ENCODE results near the gene KCNQ5.

Gene KCNQ5

DNA sequence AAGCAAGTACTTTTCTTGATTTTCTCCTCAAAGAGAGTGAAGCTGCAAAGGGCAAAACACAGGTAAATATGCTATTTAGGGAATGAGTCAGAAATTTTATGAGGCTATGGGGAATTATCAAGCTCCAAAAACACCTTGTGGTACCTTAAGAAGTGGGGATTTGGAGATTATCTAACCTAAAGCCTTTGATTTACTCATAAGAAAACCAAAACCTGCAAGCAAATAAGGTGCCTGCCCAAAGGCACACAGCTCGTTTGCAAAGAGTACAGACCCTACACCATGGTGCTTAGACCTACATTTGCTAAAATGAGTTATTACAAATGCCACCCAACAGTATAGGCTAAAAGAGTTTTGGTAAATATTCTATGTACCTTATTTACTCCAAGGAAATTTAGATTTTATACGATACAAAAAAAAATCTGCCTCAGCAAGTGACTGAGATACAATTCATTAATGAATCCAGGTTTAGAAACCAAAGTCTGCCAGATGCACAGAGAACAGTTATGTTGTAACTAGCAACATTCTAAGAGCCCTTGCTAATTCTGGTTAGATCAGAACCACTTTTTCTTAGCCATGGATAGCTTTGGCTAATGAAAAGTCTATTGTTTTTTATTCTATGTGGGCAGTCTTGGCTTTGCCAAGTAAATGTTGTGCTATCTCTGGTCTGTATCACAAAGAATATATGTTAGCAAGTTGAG, 501.9 kb downstream of the KCNQ5 start:
- no peak for DNase-seq (ENCODE audit: low read depth)

DNA sequence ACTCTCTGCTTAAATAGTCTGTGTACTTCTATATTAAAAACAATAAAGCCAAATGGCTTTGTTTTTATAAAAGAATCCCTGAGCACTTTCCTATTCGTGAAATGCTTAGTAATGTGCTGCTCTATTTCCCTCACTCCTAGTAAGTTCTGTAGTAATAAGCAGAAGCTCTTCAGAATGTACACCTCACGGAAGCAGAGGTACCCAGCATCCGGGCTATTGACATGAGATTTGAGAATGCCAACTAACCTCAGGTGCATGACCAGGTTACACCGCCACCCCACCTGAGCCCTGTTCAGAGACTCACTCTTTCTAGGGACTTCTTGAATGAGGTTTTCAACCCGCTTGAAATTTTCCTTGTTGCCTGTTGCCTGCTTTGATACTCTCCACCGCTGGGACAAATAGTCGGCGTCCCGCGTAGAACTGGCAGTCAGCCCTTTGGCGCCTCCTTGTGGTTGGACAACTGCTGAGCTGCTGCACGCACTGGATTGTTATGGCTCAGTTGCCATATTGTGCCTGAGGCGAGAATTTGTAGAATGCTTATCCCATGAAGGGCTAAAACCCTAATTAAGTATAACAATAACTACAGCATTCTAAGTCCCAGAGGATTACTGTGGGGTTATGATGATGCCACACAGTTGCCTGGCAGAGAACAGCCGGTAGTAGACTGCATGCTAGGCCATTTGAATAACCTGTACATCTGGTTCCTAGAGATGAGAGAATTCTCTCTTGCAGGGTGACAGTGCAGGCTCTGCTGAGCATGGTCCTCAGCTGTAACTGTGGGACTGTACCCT, 508.0 kb downstream of the KCNQ5 start:
- peak; percentile 19 for DNase-seq (ENCODE audit: low read depth)

DNA sequence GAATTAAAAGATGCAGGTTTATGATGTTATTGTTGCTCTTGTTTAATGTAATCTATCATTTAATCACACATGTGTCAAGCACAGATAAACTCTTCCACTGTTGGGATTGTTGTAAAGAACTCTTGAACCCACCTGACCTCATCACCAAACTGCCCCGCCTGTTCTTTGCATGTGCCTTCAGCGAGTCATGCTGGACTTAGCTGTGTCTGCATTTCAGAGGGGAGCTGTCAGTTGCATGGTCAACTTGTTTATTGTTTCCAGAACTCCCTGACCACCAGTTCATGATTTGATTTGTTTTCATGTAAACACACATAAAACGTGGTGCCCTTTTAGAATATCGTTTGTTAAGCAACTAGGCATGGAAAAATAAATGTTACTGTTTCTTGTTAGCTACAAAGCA, 509.8 kb downstream of the KCNQ5 start:
- DNase-seq (ENCODE audit: low read depth): no peak

DNA sequence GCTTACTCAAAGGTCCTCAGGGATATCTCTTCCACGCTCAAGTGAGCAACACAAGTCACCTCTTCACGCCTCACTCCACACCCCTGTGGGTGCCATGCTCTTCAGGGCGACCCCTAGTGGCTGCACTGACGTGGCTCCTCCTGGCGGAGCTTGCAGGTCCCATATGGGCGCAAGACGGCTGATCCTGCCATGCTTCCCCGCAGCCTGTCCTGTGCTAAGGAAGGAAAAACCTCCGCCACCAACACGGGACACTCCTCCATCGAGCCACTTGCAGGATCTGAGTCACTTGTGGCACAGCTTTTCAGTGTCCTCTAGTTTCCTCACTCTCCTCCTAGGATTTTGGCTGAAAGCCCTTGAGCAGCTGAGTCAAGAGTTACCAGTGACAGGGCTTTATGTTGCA, 512.7 kb downstream of the KCNQ5 start:
- no peak for DNase-seq (ENCODE audit: low read depth)

DNA sequence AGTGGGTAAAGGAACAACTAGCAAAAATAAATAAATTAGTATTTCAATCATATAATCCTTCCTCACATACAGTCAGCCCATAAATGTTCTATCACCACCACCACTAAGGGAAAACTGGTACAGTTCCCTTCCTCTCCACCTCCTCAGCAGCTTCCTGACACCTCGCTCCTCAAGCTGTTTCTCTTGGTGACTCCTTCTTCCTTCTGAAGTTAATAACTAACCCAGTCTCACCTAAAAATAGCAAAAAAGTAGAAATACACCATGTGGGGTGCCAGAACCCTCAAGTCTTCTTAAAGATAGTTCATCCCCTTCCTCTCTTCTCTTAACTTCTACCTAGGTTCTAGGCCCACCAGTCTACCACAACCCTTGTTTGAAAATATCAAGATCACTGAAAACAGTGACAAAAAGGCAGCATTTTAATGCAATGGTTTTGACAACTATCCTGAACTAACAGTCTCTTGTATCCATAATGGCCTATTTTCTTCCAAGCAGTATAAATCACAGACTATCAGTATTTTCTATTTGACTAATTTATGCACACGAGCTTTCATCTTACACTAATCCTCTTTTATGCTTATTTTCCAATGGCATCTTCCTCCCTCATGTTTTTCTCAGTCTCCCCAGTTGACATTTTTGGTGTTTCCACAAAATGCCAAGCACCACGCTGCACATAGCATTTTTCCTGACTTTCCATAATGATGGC, 518.0 kb downstream of the KCNQ5 start:
- no peak for DNase-seq (ENCODE audit: low read depth)

DNA sequence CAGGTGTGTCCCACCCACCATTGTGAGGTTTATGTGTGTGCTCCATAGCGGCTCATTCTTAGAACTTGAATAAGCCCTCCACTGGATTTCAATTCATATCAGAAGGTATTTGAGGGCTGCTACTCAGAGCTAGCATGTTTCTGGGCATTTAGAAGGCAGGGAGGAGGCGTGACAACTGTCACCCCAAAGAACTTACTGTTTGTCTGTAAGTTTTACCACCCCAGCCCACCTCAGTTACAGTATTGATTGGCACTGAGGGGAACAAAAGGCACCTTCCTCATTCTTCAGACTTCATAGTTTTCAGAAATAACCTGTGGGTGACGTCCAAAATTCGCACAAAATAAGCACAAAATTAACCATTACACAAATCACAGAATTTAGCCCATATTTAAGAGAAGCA, 521.7 kb downstream of the KCNQ5 start:
- DNase-seq (ENCODE audit: low read depth): no peak

DNA sequence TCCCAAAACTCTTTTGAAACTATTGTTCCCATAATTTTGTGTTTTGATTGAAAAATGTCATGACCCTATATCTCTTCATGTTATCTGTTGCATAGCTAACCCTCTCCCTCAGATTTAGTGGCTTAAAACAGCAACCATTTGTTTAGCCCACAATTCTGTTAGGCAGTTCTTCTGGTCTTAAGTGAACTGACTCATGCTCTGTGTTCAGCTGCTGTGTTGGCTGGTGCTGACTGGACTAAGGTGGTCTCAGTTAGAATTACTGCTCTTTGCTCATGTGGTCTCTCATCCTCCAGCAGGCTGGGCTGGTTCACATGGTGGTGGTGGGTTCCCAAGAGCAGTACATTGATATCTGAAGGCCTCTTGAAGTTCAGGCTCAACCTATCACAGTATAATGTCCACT, 522.7 kb downstream of the KCNQ5 start:
- no peak for DNase-seq (ENCODE audit: low read depth)

DNA sequence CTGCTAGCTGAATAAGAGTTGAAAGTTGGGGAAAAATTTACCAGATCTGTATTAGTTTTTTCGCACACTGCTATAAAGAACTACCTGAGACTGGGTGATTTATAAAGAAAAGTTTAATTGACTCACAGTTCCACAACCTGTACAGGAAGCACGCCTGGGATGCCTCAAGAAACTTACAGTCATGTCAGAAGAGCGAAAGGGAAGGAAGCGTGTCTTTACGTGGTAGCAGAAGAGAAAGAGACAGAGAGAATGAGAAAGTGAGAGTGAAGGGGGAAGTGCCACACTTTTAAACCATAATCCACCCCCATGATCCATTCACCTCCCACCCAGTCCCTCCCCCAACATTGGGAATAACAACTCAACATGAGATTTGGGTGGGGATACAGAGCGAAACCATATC, 523.8 kb downstream of the KCNQ5 start:
- DNase-seq (ENCODE audit: low read depth): no peak

DNA sequence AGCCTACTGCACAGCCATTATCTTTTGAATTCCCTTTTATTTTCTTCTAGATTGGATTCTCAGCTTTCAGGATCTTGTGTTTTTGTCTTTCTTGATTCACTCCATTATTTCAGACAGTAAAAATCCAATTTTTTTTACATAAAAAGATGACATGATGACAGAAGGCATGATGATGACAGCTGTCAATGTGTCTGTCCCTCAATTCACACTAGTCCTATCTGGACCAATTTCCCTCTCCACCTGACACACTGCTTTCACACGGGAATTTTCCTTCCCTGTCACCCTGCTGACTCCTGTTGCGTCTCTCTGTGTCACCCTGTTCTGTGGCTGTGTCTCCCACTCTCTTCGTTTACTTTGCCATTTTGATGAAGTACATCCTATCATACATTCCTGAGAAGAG, 529.9 kb downstream of the KCNQ5 start:
- DNase-seq (ENCODE audit: low read depth): no peak

DNA sequence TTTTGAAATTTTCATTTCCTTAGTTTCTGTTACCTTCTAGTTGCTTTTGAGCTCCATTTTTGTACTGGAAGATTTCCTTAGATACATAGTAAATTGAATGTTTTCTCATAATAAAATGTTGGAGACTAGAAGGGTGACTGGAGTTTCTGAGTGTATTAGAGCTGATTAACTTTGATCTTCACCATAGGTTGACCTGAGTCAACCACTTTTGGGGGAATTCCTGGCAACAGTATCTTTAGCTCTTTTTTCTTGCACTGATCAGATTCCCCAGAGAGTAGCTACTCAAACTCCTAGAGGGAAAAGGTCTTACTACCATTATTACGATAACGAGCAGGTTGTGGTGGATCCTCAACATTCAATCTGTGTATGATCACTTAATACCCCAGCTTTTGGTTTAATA, 530.7 kb downstream of the KCNQ5 start:
- DNase-seq (ENCODE audit: low read depth): no peak

DNA sequence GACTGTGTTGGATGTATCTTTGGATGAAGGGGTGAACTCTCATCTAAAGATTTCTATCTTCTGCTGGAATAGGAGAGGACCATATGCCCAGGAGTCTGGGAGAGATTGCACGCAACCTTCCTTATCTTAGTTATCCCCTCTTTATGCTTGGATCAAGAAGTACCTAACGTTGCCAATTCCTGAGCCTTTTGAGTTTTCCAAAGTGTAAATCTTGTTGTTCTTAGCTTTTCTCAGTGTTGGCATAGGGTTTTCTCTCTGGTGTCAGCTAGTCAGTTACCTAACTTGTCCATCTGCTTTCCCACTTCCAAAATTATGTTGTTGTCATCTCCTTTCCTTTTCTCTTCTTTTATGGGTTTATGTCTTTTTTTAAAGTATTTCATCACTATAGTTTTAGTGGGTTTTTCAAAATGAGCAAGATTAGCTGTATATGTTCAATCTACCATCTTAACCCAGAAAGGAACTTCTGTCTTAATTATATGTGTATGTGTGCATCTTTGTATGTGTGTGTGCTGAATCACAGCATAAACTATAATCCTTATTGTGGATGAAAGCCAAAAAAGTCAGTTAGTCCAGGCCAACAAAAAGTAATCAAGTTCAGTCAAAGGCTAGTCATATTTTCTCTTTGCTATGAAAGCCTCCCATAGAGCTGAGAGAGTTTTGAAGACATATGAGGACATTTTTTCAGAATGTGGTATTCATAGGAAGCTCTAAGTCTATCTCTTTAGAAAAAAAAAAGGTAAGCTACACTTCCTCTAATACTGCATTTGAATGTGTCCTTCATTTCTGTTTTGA, 531.3 kb downstream of the KCNQ5 start:
- DNase-seq (ENCODE audit: low read depth): no peak

DNA sequence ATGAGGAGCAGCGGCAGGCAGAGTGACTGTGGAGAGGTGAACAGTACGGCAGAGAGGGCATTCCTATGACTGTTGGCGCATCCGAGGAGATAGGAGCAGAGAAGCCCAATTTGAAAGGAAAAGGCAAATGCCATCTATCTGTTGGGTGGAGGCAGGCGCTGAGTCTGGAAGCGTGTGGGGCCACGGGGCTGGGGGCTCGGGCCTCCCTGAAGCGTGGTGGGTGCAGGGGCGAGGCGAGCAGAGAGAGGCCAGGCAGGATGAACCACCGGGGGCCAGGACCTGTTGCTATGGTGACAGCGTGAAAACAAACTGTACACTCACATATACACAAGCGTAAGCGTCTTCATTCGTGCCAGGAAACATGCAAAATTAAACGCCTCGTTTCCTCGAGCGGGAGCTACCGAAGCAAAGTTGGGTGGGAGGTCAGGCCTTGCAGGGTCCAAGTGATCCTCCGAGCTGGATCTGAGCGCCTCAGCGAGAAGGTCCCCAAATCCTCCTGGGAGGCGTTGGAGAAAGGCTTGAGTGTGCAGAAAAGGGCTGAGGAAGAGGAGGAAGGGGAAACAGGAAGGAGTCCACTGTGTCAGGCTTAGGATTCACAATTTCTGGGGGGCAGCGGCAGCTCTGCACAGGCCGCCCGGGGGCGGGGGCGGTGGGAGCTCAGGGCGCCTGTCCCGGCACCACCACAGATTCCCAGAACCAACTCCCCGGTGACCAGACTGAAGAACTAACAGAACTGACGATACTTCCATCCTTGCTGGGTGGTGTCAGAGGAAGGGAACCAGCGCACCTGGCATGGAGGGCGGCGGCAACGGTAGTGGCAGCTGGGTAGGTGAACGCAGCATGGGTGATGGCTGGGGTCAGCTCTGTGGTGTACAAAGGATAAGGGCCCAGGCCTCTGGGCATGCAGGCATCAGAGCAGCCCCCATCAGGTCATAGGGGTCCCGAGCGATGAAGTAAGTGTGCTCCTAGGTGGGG, 535.2 kb downstream of the KCNQ5 start:
- no peak for DNase-seq (ENCODE audit: low read depth)

DNA sequence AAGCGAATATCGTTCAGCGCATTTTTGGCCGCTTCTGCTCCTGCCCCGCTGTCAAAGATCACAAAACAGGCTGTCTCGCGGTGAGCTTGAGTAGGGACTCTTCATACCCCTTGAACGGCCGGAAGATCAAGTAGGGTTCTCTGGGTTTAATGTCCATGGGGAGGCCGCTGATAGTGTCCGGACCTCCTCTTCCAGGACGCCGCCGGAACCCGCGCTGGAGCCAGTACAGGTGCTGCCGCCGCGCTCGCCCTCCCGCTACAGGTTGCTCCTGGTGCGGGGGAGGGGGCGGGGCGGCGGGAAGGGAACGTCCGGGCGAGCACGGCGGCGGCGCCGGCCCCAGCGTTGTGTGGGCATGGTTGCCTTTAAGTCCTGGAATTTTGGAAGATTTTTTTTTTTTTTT, 536.0 kb downstream of the KCNQ5 start:
- no peak for DNase-seq (ENCODE audit: low read depth)

DNA sequence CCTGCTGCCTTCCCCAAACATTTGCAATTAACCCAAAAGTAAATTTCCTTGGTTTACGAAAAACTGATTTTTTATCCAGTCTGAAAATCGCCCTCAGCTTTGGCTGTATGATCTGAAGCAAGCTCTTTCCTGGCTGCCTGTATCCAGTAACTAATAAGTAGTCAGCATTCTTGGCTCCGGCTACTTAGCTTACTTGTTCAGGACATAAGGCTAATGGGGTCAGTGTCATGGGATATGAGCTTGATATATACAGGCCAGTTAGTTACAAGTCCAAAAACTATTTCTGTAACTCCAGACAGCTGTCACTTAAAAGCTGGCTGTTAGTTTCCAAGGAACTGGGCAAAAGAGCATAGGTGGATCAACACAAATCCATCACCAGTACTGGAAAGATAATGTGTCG, 547.2 kb downstream of the KCNQ5 start:
- no peak for DNase-seq (ENCODE audit: low read depth)

DNA sequence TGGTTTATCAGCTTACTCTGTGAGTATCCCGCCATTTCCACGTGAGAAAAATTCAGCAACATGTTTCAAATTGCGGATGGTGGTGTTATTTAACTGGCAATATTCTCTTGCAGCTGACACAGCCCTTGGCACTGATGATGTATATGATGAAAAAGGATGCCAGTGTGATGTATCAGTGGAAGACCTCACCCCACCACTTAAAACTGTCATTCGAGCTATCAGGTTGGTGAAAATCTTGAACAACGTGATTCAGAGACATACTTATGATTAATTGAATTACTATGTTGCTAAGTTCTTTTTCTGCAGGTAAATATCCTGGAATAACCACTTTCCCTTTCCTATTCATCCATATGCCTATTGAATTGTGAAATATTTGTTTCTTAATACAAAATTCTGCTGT, 547.8 kb downstream of the KCNQ5 start:
- DNase-seq (ENCODE audit: low read depth): no peak

DNA sequence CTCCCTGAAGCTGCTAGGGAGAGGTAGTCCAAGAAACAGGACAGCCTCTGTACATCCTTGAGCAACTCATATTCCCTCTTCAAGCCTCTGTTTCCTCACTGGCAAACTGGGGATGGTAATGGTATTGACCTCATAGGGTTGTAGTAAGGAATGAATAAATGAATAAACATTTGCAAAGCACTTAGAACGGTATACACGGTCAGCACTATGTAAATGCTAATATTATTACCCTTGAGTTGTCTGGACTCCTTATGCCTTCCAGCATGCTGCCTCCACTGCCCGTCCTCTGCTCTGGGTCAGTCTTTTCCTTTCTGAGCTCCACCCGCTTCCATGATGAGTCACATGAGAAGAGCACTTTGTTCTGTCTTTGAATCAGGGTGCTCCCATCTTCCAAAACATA, 552.8 kb downstream of the KCNQ5 start:
- no peak for DNase-seq (ENCODE audit: low read depth)

DNA sequence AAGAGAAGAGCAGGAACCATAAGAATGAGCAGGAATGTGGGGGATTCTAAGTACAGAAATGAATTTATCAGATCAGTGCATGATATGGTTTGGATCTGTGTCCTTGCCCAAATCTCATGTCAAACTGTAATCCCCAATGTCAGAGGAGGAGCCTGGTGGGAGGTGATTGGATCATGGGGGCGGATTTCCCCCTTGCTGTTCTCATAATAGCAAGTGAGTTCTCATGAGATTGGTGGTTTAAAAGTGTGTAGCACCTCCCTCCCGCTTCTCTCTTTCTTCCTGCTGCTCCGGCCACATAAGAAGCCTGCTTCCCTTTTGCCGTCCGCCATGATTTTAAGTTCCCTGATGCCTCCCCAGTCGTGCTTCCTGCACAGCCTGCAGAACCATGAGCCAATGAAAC, 554.2 kb downstream of the KCNQ5 start:
- no peak for DNase-seq (ENCODE audit: low read depth)

DNA sequence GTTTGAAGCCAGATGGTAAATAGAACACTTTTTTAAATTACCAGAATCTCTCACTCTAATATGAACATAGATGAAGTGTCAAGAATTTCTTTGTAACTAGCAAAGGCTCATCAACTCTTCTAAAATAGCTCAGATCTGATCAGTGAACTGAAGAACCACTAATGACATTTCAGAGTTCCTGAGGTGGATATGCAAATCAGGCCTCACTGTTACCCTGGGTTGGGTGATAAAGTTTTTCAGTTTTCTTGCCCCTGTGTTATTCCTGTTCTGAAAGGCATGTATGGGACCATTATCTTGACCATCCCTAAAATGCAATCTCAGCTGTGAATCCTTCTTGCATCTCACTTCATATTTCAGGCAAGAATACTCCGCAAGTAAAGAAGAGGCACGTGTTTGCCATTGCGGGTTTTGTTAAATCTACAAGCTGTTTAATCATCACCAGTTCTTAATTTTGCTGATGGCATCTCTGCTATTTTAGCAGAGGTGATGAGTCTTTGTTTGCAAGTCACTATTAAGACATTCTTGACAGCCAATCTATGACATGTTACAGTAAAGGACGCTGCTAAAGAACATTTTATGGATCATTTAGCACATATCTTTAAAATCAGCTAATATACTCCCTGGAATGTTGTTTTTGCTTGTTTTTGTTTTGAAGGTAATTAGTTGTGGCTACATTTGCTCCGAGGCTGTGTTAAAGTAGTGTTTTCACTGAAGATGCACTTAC, 555.5 kb downstream of the KCNQ5 start:
- no peak for DNase-seq (ENCODE audit: low read depth)

DNA sequence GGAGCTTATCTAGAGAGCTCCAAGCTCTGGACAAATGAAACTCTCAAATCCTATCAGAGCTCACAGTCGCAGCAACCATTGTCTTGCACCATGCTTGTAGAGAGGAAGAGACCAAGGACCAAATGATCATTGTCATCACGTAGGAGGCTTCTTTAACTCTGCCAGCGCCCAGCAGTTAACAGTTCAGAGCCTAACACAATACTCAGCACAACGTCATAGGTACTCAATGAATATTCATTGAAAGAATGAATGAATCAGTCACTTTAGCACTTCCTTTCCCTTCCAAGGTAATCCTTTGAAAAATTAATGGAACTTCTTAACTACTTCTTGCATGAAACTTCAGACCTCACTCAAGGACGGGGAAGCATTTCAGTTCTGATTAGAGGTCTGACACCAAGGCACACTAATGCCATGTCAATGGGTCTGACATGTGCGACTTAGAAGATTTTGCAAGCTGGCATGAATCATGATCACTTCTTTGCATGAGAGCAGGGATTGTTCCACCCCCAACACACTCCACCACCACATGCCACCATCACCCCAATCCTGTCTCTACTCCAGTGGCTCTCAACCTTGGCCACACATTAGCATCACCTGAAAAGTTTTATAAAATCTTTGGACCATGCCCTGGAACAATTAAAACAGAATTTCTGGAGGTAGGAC, 558.3 kb downstream of the KCNQ5 start:
- DNase-seq (ENCODE audit: low read depth): no peak
